Duodenal mucosa (tissue), 2 donors: Measurements from ENCODE around the gene FER.
"Not testable (repeated sequence)": the region's sequence is repeated elsewhere in the genome, so short reads cannot be mapped to it uniquely, and the experiment has no call there.

Experiments used
- H3K27ac ChIP-seq: one replicate; pipeline ENCODE4 v1.7.0; 2013; ENCODE audit warnings: low read depth, low read length
- H3K27me3 ChIP-seq, 2 donors: one replicate each; pipeline ENCODE4 v1.7.0; 2013; ENCODE audit warnings: low read length in 2 of 2, control low read depth in 1 of 2; ENCODE audit not compliant: insufficient read depth in 2 of 2, control insufficient read depth in 1 of 2
- H3K36me3 ChIP-seq, 2 donors: one replicate each; pipeline ENCODE4 v1.7.0; 2013; ENCODE audit warnings: low read length in 2 of 2, control low read depth in 1 of 2; ENCODE audit not compliant: insufficient read depth in 2 of 2, control insufficient read depth in 1 of 2
- H3K4me1 ChIP-seq, 2 donors: one replicate each; pipeline ENCODE4 v1.7.0; 2013; ENCODE audit warnings: low read length in 2 of 2, control low read depth in 1 of 2; ENCODE audit not compliant: insufficient read depth in 2 of 2, control insufficient read depth in 1 of 2
- H3K4me3 ChIP-seq, 2 donors: one replicate each; pipeline ENCODE4 v1.7.0; 2013; ENCODE audit warnings: low read length in 2 of 2, low read depth in 1 of 2
- H3K9ac ChIP-seq, 2 donors: one replicate each; pipeline ENCODE4 v1.7.0; 2013; ENCODE audit warnings: low read length in 2 of 2, low read depth in 1 of 2
- H3K9me3 ChIP-seq, 2 donors: one replicate each; pipeline ENCODE4 v1.7.0; 2013; ENCODE audit warnings: low read length in 2 of 2, control low read depth in 1 of 2; ENCODE audit not compliant: control insufficient read depth in 1 of 2

FER gene

GRCh38 chr5:109041317-109041716 is 293.6 kb downstream of the FER start:
- no peak overlapping the region for H3K9ac ChIP-seq
- no peak overlapping the region for H3K4me3 ChIP-seq
- no peaks in the 10 kb centered on the region for H3K9me3 ChIP-seq
- H3K27ac ChIP-seq = no peak overlapping the region
- H3K27me3 ChIP-seq = no peaks in the 10 kb centered on the region
- no peaks in the 10 kb centered on the region for H3K4me1 ChIP-seq
- no peaks in the 10 kb centered on the region for H3K36me3 ChIP-seq

- H3K9ac ChIP-seq = no peak overlapping the region
- H3K4me1 ChIP-seq = no peaks in the 10 kb centered on the region
- H3K9me3 ChIP-seq = no peaks in the 10 kb centered on the region
- no peak overlapping the region for H3K4me3 ChIP-seq
- no peak overlapping the region for H3K27ac ChIP-seq
- H3K36me3 ChIP-seq = no peaks in the 10 kb centered on the region
- no peaks in the 10 kb centered on the region for H3K27me3 ChIP-seq
Observed at GRCh38 chr5:109045710-109046109, 298.0 kb downstream of the FER start.

GRCh38 chr5:109049565-109049964 is 301.9 kb downstream of the FER start:
- Histone ChIP-seq H3K36me3 (no peaks in the 10 kb centered on the region), H3K27ac (no peak overlapping the region), H3K9me3 (no peaks in the 10 kb centered on the region), H3K9ac (no peak overlapping the region), H3K27me3 (no peaks in the 10 kb centered on the region), H3K4me3 (no peak overlapping the region), H3K4me1 (no peaks in the 10 kb centered on the region)

GRCh38 chr5:109050321-109050720 is 302.6 kb downstream of the FER start:
- not testable (repeated sequence) for H3K9me3 ChIP-seq, H3K9ac ChIP-seq, H3K27me3 ChIP-seq, H3K4me3 ChIP-seq, H3K36me3 ChIP-seq, H3K4me1 ChIP-seq, H3K27ac ChIP-seq

- H3K4me3 ChIP-seq = not testable (repeated sequence)
Observed at GRCh38 chr5:109052216-109052615, 304.5 kb downstream of the FER start.

GRCh38 chr5:109053995-109054417 is 306.3 kb downstream of the FER start:
- Histone ChIP-seq H3K27me3 (no peaks in the 10 kb centered on the region), H3K9me3 (no peaks in the 10 kb centered on the region), H3K9ac (no peak overlapping the region), H3K36me3 (no peaks in the 10 kb centered on the region), H3K4me3 (no peak overlapping the region), H3K4me1 (no peaks in the 10 kb centered on the region), H3K27ac (no peak overlapping the region)

More at GRCh38 chr5:109052216-109052615, 304.5 kb downstream of the FER start:
- not testable (repeated sequence) for H3K4me1 ChIP-seq, H3K9ac ChIP-seq, H3K27ac ChIP-seq, H3K9me3 ChIP-seq, H3K27me3 ChIP-seq, H3K36me3 ChIP-seq

- Histone ChIP-seq H3K9ac (no peak overlapping the region), H3K9me3 (no peaks in the 10 kb centered on the region), H3K4me3 (no peak overlapping the region), H3K4me1 (no peaks in the 10 kb centered on the region), H3K27ac (no peak overlapping the region), H3K36me3 (no peaks in the 10 kb centered on the region), H3K27me3 (no peaks in the 10 kb centered on the region)
Observed at GRCh38 chr5:109060378-109061025, 312.8 kb downstream of the FER start.

- no peak overlapping the region for H3K4me3 ChIP-seq
- H3K27ac ChIP-seq = no peak overlapping the region
- H3K9me3 ChIP-seq = no peaks in the 10 kb centered on the region
- no peaks in the 10 kb centered on the region for H3K4me1 ChIP-seq
- H3K36me3 ChIP-seq = no peaks in the 10 kb centered on the region
- H3K27me3 ChIP-seq = no peaks in the 10 kb centered on the region
- H3K9ac ChIP-seq = no peak overlapping the region
Observed at GRCh38 chr5:109062664-109063063, 315.0 kb downstream of the FER start.

- no peaks in the 10 kb centered on the region for H3K36me3 ChIP-seq
- no peaks in the 10 kb centered on the region for H3K9me3 ChIP-seq
- no peak overlapping the region for H3K27ac ChIP-seq
- H3K9ac ChIP-seq = no peak overlapping the region
- H3K27me3 ChIP-seq = no peaks in the 10 kb centered on the region
- no peaks in the 10 kb centered on the region for H3K4me1 ChIP-seq
- no peak overlapping the region for H3K4me3 ChIP-seq
Observed at GRCh38 chr5:109063223-109063622, 315.5 kb downstream of the FER start.

- Histone ChIP-seq H3K9me3 (no peaks in the 10 kb centered on the region), H3K27me3 (no peaks in the 10 kb centered on the region), H3K4me1 (no peaks in the 10 kb centered on the region), H3K9ac (no peak overlapping the region), H3K4me3 (no peak overlapping the region), H3K36me3 (no peaks in the 10 kb centered on the region), H3K27ac (no peak overlapping the region)
Observed at GRCh38 chr5:109076741-109077140, 329.0 kb downstream of the FER start.

- Histone ChIP-seq H3K9me3 (no peaks in the 10 kb centered on the region), H3K4me1 (no peaks in the 10 kb centered on the region), H3K27me3 (no peaks in the 10 kb centered on the region), H3K4me3 (no peak overlapping the region), H3K27ac (no peak overlapping the region), H3K9ac (no peak overlapping the region), H3K36me3 (no peaks in the 10 kb centered on the region)
Observed at GRCh38 chr5:109078448-109078847, 330.8 kb downstream of the FER start.
